Cardiac muscle cell (in vitro differentiated cells and primary cell): Measurements from ENCODE around the gene AASS. TPM values are rescaled to one million over a fixed set of nuclear protein-coding genes. Genes with fewer than 3 reads are reported as not detected.

Experiments used
- DNase-seq, 2 donors: peaks; one replicate each; pipeline versions ENCODE4 v3.0.0 to v3.0.0-alpha.2; 2010 to 2017; ENCODE audit warnings: low read depth in 1 of 2, low spot score in 1 of 2
- H3K27ac ChIP-seq: fragments of 200-600 bp; sonication (generic); 2 replicates; pipeline ENCODE4 v1.5.1; 2016
- H3K27me3 ChIP-seq: fragments of 200-600 bp; sonication (generic); 2 replicates; pipeline ENCODE4 v1.6.0; 2016; ENCODE audit warnings: control low read depth
- H3K36me3 ChIP-seq: fragments of 200-600 bp; sonication (generic); 2 replicates; pipeline ENCODE4 v1.5.1; 2016; ENCODE audit warnings: control low read depth
- H3K4me1 ChIP-seq: fragments of 200-600 bp; sonication (generic); 2 replicates; pipeline ENCODE4 v1.8.1; 2017; ENCODE audit warnings: low read depth, mild to moderate bottlenecking, mixed run types
- H3K4me3 ChIP-seq: fragments of 200-600 bp; sonication (generic); 2 replicates; pipeline ENCODE4 v1.5.1; 2016; ENCODE audit warnings: mild to moderate bottlenecking
- H3K9me3 ChIP-seq: fragments of 200-600 bp; sonication (generic); 2 replicates; pipeline ENCODE4 v1.5.1; 2017; ENCODE audit warnings: low read depth, mild to moderate bottlenecking, control low read depth
- CTCF ChIP-seq: IDR thresholded peaks from 2 replicates; pipeline ENCODE4 v1.5.1; 2012; ENCODE audit warnings: low read depth, mild to moderate bottlenecking, low read length
- polyA plus RNA-seq: library from polyadenylated mRNA; unstranded; fragments of >200 nt; fragmentation: Nextera tagmentation; extraction: Ambion mirVana; gene quantifications from 2 replicates; pipeline ENCODE4 v1.2.1, GENCODE V29; 2016
- total RNA-seq: library from RNA; depleted of rRNA; stranded (reverse); fragments of >200 nt; gene quantifications from 2 replicates; pipeline ENCODE4 v1.2.3, GENCODE V29; 2016

The AASS gene
- total and polyA plus RNA-seq, 2 experiments from 2014 or later, result 31.3 to 42.1 TPM

DNA sequence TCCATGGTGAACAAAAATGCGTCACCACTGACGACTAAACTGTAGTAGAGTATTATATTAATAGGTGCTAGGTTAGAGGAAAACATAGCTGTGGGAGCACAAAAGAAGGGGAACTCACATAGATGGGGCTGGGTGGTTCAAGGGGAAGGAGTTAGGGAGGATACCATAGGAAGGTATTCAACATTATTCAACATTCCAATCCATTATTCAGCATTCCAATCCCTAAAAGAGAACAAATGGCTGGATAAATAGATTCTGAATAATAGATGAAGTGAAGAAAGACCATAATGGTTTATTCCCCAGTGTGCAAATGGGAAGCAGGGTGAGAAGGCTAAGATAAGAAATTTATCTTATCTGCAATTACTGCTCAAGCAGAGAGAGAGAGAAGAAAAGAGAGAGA, 61.4 kb downstream of the AASS start:
- Histone ChIP-seq H3K27me3 (no peaks in the 10 kb centered on the region), H3K4me1 (peaks cover 20% of the 10 kb centered on the region), H3K36me3 (peaks cover 16% of the 10 kb centered on the region), H3K27ac (no peak overlapping the region), H3K9me3 (no peaks in the 10 kb centered on the region), H3K4me3 (no peak overlapping the region)
- no peak for TF ChIP-seq CTCF
- no peak for DNase-seq

- H3K36me3 ChIP-seq, result peaks cover 21% of the 10 kb centered on the region
- no peaks in the 10 kb centered on the region for H3K9me3 ChIP-seq
- no peak for DNase-seq
- no peak for TF ChIP-seq CTCF
- no peaks in the 10 kb centered on the region for H3K27me3 ChIP-seq
- peaks cover 20% of the 10 kb centered on the region for H3K4me1 ChIP-seq
- H3K27ac ChIP-seq, result no peak overlapping the region
- H3K4me3 ChIP-seq, result no peak overlapping the region
These were observed 61.9 kb downstream of the AASS start for GRCh38 chr7:122082160-122082559.

GRCh38 chr7:122073635-122074034, 70.4 kb downstream of the AASS start:
- DNase-seq, result no peak
- no peak overlapping the region for H3K27ac ChIP-seq
- no peaks in the 10 kb centered on the region for H3K4me1 ChIP-seq
- H3K27me3 ChIP-seq, result no peaks in the 10 kb centered on the region
- TF ChIP-seq CTCF, result no peak
- no peak overlapping the region for H3K4me3 ChIP-seq
- H3K36me3 ChIP-seq, result peaks cover 16% of the 10 kb centered on the region
- H3K9me3 ChIP-seq, result no peaks in the 10 kb centered on the region

GRCh38 chr7:122072924-122073599, 71.0 kb downstream of the AASS start:
- Histone ChIP-seq H3K4me1 (no peaks in the 10 kb centered on the region), H3K27me3 (no peaks in the 10 kb centered on the region), H3K4me3 (no peak overlapping the region), H3K9me3 (no peaks in the 10 kb centered on the region), H3K27ac (no peak overlapping the region), H3K36me3 (peaks cover 10% of the 10 kb centered on the region)
- DNase-seq, result no peak
- TF ChIP-seq CTCF, result no peak

- Histone ChIP-seq H3K9me3 (no peaks in the 10 kb centered on the region), H3K27ac (no peak overlapping the region), H3K4me1 (no peaks in the 10 kb centered on the region), H3K27me3 (no peaks in the 10 kb centered on the region), H3K4me3 (no peak overlapping the region), H3K36me3 (peaks cover 3% of the 10 kb centered on the region)
- no peak for TF ChIP-seq CTCF
- DNase-seq, result no peak
These were observed 71.8 kb downstream of the AASS start for GRCh38 chr7:122072272-122072671.

GRCh38 chr7:122070834-122071233, 73.2 kb downstream of the AASS start:
- no peak overlapping the region for H3K4me3 ChIP-seq
- TF ChIP-seq CTCF, result no peak
- H3K9me3 ChIP-seq, result no peaks in the 10 kb centered on the region
- no peak overlapping the region for H3K27ac ChIP-seq
- no peak for DNase-seq
- H3K4me1 ChIP-seq, result no peaks in the 10 kb centered on the region
- H3K27me3 ChIP-seq, result no peaks in the 10 kb centered on the region
- H3K36me3 ChIP-seq, result no peaks in the 10 kb centered on the region
